Activated CD8-positive, alpha-beta memory T cell treated with anti-CD3 and anti-CD28 coated beads for 4 hours (primary cell): ENCODE data around the gene IL4I1.
"Not testable (repeated sequence)": the region's sequence is repeated elsewhere in the genome, so short reads cannot be mapped to it uniquely, and the experiment has no call there.

Experiments
- DNase-seq, 2 donors: peaks; one replicate each; pipeline ENCODE4 v3.0.0-alpha.2; 2020; ENCODE audit warnings: low read depth in 2 of 2

Gene IL4I1

GRCh38 chr19:49896863-49897621 is at the start of gene IL4I1:
TSS of gene IL4I1 (minus strand) at chr19:49896887. CDS start at chr19:49896160, 727 bp downstream.
- DNase-seq = peak; percentile 31 to 48

DNA sequence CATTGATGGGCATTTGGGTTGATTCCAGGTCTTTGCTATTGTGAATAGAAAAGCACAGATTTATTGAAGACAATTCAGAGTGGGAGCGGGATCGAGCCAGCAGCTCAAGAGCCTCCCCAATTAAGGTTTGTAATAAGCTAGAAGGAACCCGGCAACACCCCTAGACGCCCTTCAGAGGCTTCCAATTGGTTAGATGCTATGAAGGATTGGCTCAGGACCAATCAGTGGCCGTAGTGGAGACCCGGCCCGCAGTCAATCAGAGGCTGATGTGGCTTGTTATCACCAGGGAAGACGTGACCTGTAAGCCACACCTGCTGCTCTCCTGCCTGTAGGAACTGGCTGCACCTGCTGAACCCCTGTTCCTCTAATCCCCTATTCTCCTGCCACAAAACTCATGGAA is 49.7 kb upstream of the IL4I1 start:
- DNase-seq = no peak

DNA sequence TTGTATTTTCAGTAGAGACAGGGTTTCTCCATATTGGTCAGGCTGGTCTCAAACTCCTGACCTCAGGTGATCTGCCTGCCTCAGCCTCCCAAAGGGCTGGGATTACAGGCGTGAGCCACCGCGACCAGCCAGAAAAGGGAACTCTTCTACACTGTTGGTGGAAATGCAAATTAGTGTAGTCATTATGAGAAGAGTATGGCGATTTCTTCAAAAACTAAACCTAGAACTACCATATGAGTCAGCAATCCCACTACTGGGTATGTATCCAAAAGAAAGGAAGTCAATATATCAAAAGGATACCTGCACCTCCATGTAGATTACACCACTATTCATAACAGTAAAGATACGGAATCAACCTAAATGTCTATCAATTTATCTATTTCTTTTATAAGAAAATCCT is 47.9 kb upstream of the IL4I1 start:
- DNase-seq = not testable (repeated sequence)

GRCh38 chr19:49940482-49940791 is 43.8 kb upstream of the IL4I1 start:
- no peak for DNase-seq

- DNase-seq = no peak
Observed at GRCh38 chr19:49939721-49940481, 43.2 kb upstream of the IL4I1 start.

DNA sequence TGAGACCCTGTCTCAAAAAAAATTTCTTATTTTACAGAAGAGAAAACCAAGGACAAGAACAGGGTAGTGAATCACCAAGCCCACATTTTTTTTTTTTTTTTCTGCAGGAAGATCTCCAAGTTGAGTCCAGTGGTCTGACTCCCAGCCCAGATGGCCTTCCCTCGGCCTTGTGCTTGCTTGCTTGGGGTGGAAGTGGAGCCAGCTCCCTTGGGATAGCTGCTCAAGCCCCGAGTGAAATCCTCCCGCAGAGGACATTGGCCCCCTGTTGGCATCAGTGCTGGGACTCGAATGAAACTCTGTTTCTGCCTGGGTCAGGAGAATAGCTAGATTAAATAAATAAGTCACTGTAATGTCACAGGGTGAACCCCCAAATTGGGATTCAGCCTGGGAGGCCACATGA is 42.0 kb upstream of the IL4I1 start:
- no peak for DNase-seq

- DNase-seq = peak; percentile 54 to 65
Observed at GRCh38 chr19:49937750-49938381, 41.2 kb upstream of the IL4I1 start.

- DNase-seq = no peak
Observed at GRCh38 chr19:49936549-49936948, 39.9 kb upstream of the IL4I1 start.

DNA sequence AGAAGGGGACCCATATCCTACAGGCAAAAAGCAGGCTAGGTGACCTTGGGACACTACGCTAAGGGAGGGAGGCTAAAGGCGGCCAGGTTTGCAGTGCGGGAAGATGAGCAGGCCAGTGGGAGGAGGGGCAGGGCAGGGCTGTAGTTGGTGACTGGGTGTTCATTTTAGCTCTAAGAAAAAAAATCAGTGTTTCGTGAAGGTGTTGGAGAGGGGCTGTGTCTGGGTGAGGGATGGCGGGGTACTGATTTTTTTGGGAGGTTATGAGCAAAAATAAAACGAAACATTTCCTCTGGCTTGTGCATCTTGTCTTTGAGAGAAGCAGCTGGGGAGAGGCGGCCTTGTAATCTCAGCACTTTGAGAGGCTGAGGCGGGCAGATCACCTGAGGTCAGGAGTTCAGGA is 37.0 kb upstream of the IL4I1 start:
- no peak for DNase-seq

DNA sequence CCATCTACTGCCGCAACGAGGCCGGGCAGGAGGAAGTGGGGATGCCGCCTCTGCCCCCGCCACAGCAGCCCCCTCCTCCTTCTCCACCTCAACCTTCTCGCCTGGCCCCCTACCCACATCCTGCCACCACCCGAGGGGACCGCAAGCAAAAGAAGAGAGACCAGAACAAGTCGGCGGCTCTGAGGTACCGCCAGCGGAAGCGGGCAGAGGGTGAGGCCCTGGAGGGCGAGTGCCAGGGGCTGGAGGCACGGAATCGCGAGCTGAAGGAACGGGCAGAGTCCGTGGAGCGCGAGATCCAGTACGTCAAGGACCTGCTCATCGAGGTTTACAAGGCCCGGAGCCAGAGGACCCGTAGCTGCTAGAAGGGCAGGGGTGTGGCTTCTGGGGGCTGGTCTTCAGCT is 36.0 kb upstream of the IL4I1 start:
- DNase-seq = no peak

GRCh38 chr19:49932041-49932451 is 35.4 kb upstream of the IL4I1 start:
- no peak for DNase-seq

- no peak for DNase-seq
Observed at GRCh38 chr19:49931293-49932040, 34.8 kb upstream of the IL4I1 start.

GRCh38 chr19:49930483-49931011 is 33.9 kb upstream of the IL4I1 start:
- DNase-seq = no peak

- peak; percentile 81 to 91 for DNase-seq
Observed at GRCh38 chr19:49929611-49930482, 33.2 kb upstream of the IL4I1 start.

DNA sequence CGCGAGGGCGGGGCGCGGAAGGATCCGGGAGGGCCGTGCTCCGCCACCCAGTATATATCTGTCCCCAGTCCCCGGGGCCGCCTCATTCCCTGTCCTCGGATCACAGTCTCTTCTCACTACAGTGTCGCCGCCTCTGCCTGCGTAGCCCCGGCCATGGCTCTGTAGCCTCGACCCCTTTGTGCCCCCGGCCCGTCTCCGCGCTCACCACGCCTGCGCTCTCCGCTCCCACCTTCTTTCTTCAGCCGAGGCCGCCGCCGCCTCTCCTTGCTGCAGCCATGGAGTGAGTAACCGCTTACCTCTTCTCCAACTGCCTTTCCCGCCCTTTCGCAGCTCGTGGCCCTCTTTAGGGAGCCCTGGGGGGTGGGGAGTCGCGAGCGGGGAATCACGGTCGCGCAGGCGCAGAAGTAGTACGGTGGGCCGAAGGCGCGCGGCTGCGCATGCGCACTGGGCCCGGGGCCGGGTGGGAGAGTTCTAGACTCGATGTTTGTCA is 32.5 kb upstream of the IL4I1 start, which contains the start of the genes ATF5 and NUP62:
TSS of gene ATF5 (plus strand) at position 85 of the 490 bp plus-strand sequence. CDS start 1,646 bp downstream, outside the sequence.
TSS of gene NUP62 (minus strand) at position 384 of the 490 bp plus-strand sequence. CDS start 19,697 bp downstream, outside the sequence.
- peak; percentile 85 to 88 for DNase-seq

DNA sequence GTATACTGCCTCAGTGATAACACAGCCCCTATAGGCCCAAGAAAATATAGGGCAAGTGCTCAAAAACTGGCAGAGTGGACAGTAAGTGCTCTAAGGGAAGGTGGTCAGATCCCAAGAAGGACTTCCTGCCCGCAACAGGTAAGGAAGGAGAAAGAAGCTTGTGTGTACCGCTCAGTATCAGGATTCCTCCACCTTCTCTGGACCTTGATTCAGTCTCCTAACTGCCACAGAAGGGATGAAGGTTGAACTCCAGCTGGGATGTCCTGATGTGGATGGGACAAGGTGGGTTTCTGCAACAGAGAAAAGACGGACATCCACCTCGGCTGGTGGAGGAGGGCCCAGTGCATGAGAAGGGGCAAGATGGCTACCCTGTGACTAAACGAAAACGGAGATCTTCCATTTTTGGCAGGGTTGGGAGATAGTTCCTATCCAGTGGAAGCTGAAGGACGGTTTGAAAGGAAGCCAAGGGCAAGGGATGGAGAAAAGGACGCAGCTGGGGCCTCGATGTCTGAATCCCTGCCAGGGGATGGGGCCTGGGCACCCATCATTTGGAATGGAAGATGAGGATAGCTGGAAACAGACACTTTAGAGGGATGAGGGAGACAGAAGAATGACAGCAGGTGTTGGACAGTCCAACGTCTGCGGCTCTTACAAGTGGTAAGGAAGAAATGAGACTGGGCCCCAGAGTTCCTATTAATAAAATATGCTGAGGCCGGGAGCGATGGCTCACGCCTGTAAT is 31.0 kb upstream of the IL4I1 start:
- no peak for DNase-seq

DNA sequence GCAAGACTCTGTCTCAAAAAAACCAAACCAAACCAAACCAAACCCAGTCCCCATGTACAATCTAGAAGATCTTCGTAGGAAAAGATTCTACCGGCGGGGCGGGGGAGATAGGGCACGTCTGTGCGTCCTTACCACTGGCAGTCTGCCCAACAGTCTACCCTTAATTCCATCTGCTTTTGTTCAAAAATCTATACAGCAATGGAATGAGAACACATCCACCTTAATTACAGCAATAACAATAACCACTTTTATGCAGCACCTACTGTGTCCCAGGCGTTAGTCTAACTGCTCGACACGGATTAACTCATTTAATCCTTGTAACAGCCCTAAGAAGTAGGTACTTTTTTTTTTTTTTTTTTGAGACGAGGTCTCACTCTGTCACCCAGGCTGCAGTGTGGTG is 29.8 kb upstream of the IL4I1 start:
- no peak for DNase-seq

DNA sequence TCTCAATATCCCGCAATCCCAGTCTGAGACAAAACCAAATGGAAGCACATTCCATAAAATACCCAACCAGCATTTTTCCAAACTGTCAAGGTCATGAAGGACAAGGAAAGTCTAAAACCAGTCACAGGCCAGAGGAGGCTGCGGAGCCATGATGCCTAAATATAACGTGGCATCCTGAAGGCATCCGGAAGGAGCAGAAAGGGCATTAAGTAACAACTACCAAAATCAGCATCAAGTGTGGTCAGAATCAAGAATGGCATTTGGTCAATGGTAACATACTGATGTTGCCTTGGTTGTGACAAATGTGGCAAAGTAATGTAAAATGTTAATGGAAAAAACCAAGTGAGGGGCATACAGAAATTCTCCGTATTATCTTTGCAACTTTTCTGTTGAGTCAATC is 28.8 kb upstream of the IL4I1 start:
- no peak for DNase-seq

- DNase-seq = not testable (repeated sequence)
Observed at GRCh38 chr19:49924881-49925210, 28.2 kb upstream of the IL4I1 start.
